Activated T-cell treated with anti-CD3 and anti-CD28 coated beads, Interleukin-2, amount 50 U/mL, for 4 hours (primary cell): Measurements from ENCODE around the gene NUFIP2. TPM values are rescaled to one million over a fixed set of nuclear protein-coding genes. Genes with fewer than 3 reads are reported as not detected.
"Not testable (repeated sequence)": the region's sequence is repeated elsewhere in the genome, so short reads cannot be mapped to it uniquely, and the experiment has no call there.

Source experiments
- ATAC-seq, 2 donors: fragments of 200-7000 bp; cut with Tn5 transposase; one replicate each; pipeline ENCODE4 v1.10.0; 2021
- DNase-seq: peaks from one replicate; pipeline ENCODE4 v3.0.0-alpha.2; 2020
- H3K27me3 Mint-ChIP-seq: one replicate; pipeline ENCODE4 v1.8.0; 2021; ENCODE audit warnings: low read depth, mixed read lengths
- H3K36me3 Mint-ChIP-seq: one replicate; pipeline ENCODE4 v1.8.0; 2022; ENCODE audit warnings: mixed read lengths; ENCODE audit not compliant: insufficient read depth
- H3K4me1 Mint-ChIP-seq: one replicate; pipeline ENCODE4 v1.8.0; 2021; ENCODE audit warnings: low read depth, mixed read lengths
- H3K4me3 Mint-ChIP-seq: one replicate; pipeline ENCODE4 v1.8.0; 2021; ENCODE audit warnings: mild to moderate bottlenecking, moderate library complexity, mixed read lengths
- H3K9me3 Mint-ChIP-seq: one replicate; pipeline ENCODE4 v1.8.0; 2021; ENCODE audit warnings: mixed read lengths
- total RNA-seq, 3 donors: library from RNA; stranded (reverse); gene quantifications; one replicate each; pipeline ENCODE4 v1.2.1, GENCODE V29; 2021

NUFIP2 gene
- total RNA-seq, 3 donors from 2014 or later: 59.6 to 63.4 (median 60.9) TPM

- Mint-ChIP-seq H3K27me3 (no peaks in the 10 kb centered on the region), H3K36me3 (peaks cover 21% of the 10 kb centered on the region), H3K9me3 (no peaks in the 10 kb centered on the region), H3K4me3 (peak overlapping the region; percentile 100), H3K4me1 (peaks cover 37% of the 10 kb centered on the region)
- peak; percentile 47 for DNase-seq
- peak; percentile 21 to 29 for ATAC-seq
These were observed 707 bp downstream of the NUFIP2 start for GRCh38 chr17:29292992-29293889.

- peak; percentile 49 for DNase-seq
- ATAC-seq: peak; percentile 1 to 2
- peaks cover 46% of the 10 kb centered on the region for H3K4me1 Mint-ChIP-seq
- no peaks in the 10 kb centered on the region for H3K27me3 Mint-ChIP-seq
- peak overlapping the region; percentile 100 for H3K4me3 Mint-ChIP-seq
- H3K9me3 Mint-ChIP-seq: no peaks in the 10 kb centered on the region
- peaks cover 27% of the 10 kb centered on the region for H3K36me3 Mint-ChIP-seq
These were observed 1.6 kb downstream of the NUFIP2 start for GRCh38 chr17:29292071-29292991.

- Mint-ChIP-seq H3K9me3 (no peaks in the 10 kb centered on the region), H3K27me3 (no peaks in the 10 kb centered on the region), H3K4me1 (peaks cover 56% of the 10 kb centered on the region), H3K36me3 (peaks cover 38% of the 10 kb centered on the region), H3K4me3 (peak overlapping the region; percentile 92)
- ATAC-seq (no peak), DNase-seq (no peak)
These were observed 2.7 kb downstream of the NUFIP2 start for GRCh38 chr17:29291163-29291752.

- peaks cover 43% of the 10 kb centered on the region for H3K36me3 Mint-ChIP-seq
- no peaks in the 10 kb centered on the region for H3K9me3 Mint-ChIP-seq
- H3K4me3 Mint-ChIP-seq: peak overlapping the region; percentile 74
- ATAC-seq: no peak
- peaks cover 61% of the 10 kb centered on the region for H3K4me1 Mint-ChIP-seq
- DNase-seq: no peak
- no peaks in the 10 kb centered on the region for H3K27me3 Mint-ChIP-seq
These were observed 4.1 kb downstream of the NUFIP2 start for GRCh38 chr17:29289852-29290251.

- Mint-ChIP-seq H3K36me3 (peaks cover 62% of the 10 kb centered on the region), H3K27me3 (no peaks in the 10 kb centered on the region), H3K9me3 (peaks cover 7% of the 10 kb centered on the region), H3K4me1 (peaks cover 69% of the 10 kb centered on the region), H3K4me3 (peak overlapping the region; percentile 13)
- DNase-seq (no peak), ATAC-seq (no peak)
These were observed 10.0 kb downstream of the NUFIP2 start for GRCh38 chr17:29283961-29284360.

GRCh38 chr17:29283496-29283895 is 10.5 kb downstream of the NUFIP2 start:
- Mint-ChIP-seq H3K4me3 (peak overlapping the region; percentile 13), H3K9me3 (peaks cover 11% of the 10 kb centered on the region), H3K36me3 (peaks cover 62% of the 10 kb centered on the region), H3K27me3 (no peaks in the 10 kb centered on the region), H3K4me1 (peaks cover 68% of the 10 kb centered on the region)
- ATAC-seq: peak in 1 of 2 donors; percentile 36
- no peak for DNase-seq

- peaks cover 66% of the 10 kb centered on the region for H3K36me3 Mint-ChIP-seq
- ATAC-seq: no peak
- no peak for DNase-seq
- H3K4me1 Mint-ChIP-seq: peaks cover 67% of the 10 kb centered on the region
- H3K9me3 Mint-ChIP-seq: peaks cover 11% of the 10 kb centered on the region
- no peak overlapping the region for H3K4me3 Mint-ChIP-seq
- H3K27me3 Mint-ChIP-seq: no peaks in the 10 kb centered on the region
These were observed 14.4 kb downstream of the NUFIP2 start for GRCh38 chr17:29279397-29280070.

GRCh38 chr17:29278692-29279091 is 15.3 kb downstream of the NUFIP2 start:
- H3K4me3 Mint-ChIP-seq: no peak overlapping the region
- DNase-seq: no peak
- H3K9me3 Mint-ChIP-seq: peaks cover 11% of the 10 kb centered on the region
- H3K27me3 Mint-ChIP-seq: no peaks in the 10 kb centered on the region
- no peak for ATAC-seq
- peaks cover 67% of the 10 kb centered on the region for H3K36me3 Mint-ChIP-seq
- peaks cover 70% of the 10 kb centered on the region for H3K4me1 Mint-ChIP-seq

GRCh38 chr17:29273924-29274323 is 20.0 kb downstream of the NUFIP2 start:
- Mint-ChIP-seq H3K27me3 (no peaks in the 10 kb centered on the region), H3K4me1 (peaks cover 60% of the 10 kb centered on the region), H3K36me3 (peaks cover 48% of the 10 kb centered on the region), H3K4me3 (no peak overlapping the region), H3K9me3 (peaks cover 3% of the 10 kb centered on the region)
- DNase-seq: no peak
- no peak for ATAC-seq

GRCh38 chr17:29271980-29272379 is 22.0 kb downstream of the NUFIP2 start:
- DNase-seq, H3K4me3 Mint-ChIP-seq, ATAC-seq, H3K9me3 Mint-ChIP-seq, H3K27me3 Mint-ChIP-seq: not testable (repeated sequence)
- peaks cover 36% of the 10 kb centered on the region for H3K36me3 Mint-ChIP-seq
- peaks cover 46% of the 10 kb centered on the region for H3K4me1 Mint-ChIP-seq

GRCh38 chr17:29263916-29264315 is 30.0 kb downstream of the NUFIP2 start:
- Mint-ChIP-seq H3K36me3 (peaks cover 44% of the 10 kb centered on the region), H3K4me3 (no peak overlapping the region), H3K27me3 (no peaks in the 10 kb centered on the region)

GRCh38 chr17:29257756-29258155 is 36.2 kb downstream of the NUFIP2 start:
- H3K4me1 Mint-ChIP-seq: peaks cover 27% of the 10 kb centered on the region
- H3K4me3 Mint-ChIP-seq: no peak overlapping the region
- DNase-seq (no peak), ATAC-seq (no peak)
- no peaks in the 10 kb centered on the region for H3K27me3 Mint-ChIP-seq
- H3K36me3 Mint-ChIP-seq: peaks cover 32% of the 10 kb centered on the region
- H3K9me3 Mint-ChIP-seq: no peaks in the 10 kb centered on the region

More at GRCh38 chr17:29263916-29264315, 30.0 kb downstream of the NUFIP2 start:
- ATAC-seq (peak; percentile 76 to 82), DNase-seq (no peak)
- Mint-ChIP-seq H3K9me3 (no peaks in the 10 kb centered on the region), H3K4me1 (peaks cover 20% of the 10 kb centered on the region)

- H3K4me1 Mint-ChIP-seq: peaks cover 26% of the 10 kb centered on the region
- H3K9me3 Mint-ChIP-seq: no peaks in the 10 kb centered on the region
- H3K27me3 Mint-ChIP-seq: no peaks in the 10 kb centered on the region
- DNase-seq (no peak), ATAC-seq (peak; percentile 38 to 48)
- peaks cover 29% of the 10 kb centered on the region for H3K36me3 Mint-ChIP-seq
- no peak overlapping the region for H3K4me3 Mint-ChIP-seq
These were observed 37.0 kb downstream of the NUFIP2 start for GRCh38 chr17:29256735-29257466.
